Endothelial cell (in vitro differentiated cells): ENCODE data around the gene ZNF570. TPM values are rescaled to one million over a fixed set of nuclear protein-coding genes. Genes with fewer than 3 reads are reported as not detected.
A peak's percentile ranks its signal among the peaks of the same experiment; 100 is the strongest.

Experiments used
- DNase-seq: peaks from one replicate; pipeline ENCODE4 v3.0.0; 2021; ENCODE audit warnings: low spot score
- H3K27ac Mint-ChIP-seq: one replicate; pipeline ENCODE4 v1.8.0; 2021; ENCODE audit warnings: mixed read lengths, inconsistent platforms; ENCODE audit not compliant: unreplicated experiment
- H3K27me3 Mint-ChIP-seq: one replicate; pipeline ENCODE4 v1.8.0; 2021; ENCODE audit warnings: mild to moderate bottlenecking, moderate library complexity, mixed read lengths, inconsistent platforms; ENCODE audit not compliant: unreplicated experiment
- H3K36me3 Mint-ChIP-seq: one replicate; pipeline ENCODE4 v1.8.0; 2021; ENCODE audit warnings: mild to moderate bottlenecking, low read depth, mixed read lengths, inconsistent platforms; ENCODE audit not compliant: unreplicated experiment
- H3K4me1 Mint-ChIP-seq: one replicate; pipeline ENCODE4 v1.8.0; 2021; ENCODE audit warnings: mild to moderate bottlenecking, mixed read lengths, inconsistent platforms; ENCODE audit not compliant: unreplicated experiment
- H3K4me3 Mint-ChIP-seq: one replicate; pipeline ENCODE4 v1.8.0; 2021; ENCODE audit warnings: mild to moderate bottlenecking, mixed read lengths, inconsistent platforms; ENCODE audit not compliant: unreplicated experiment
- H3K9me3 Mint-ChIP-seq: one replicate; pipeline ENCODE4 v1.8.0; 2021; ENCODE audit warnings: mixed read lengths, inconsistent platforms; ENCODE audit not compliant: unreplicated experiment
- total RNA-seq: library from RNA; stranded (reverse); fragmentation: NEBNext Ultra II Directional; extraction: Animal tissue kit (Norgen Biotek cat#: 25700); gene quantifications from one replicate; pipeline ENCODE4 v1.2.1, GENCODE V29; 2021; ENCODE audit not compliant: unreplicated experiment
- TF ChIP-seq, protein P1 (sequence below): fragments of 200-600 bp; sonication (generic); IDR thresholded peaks from one replicate; pipeline ENCODE4 v1.5.0; 2021; ENCODE audit warnings: antibody characterized with exemption; ENCODE audit not compliant: unreplicated experiment

Gene ZNF570
- total RNA-seq, 1 donor from 2014 or later: 9.5 TPM

DNA sequence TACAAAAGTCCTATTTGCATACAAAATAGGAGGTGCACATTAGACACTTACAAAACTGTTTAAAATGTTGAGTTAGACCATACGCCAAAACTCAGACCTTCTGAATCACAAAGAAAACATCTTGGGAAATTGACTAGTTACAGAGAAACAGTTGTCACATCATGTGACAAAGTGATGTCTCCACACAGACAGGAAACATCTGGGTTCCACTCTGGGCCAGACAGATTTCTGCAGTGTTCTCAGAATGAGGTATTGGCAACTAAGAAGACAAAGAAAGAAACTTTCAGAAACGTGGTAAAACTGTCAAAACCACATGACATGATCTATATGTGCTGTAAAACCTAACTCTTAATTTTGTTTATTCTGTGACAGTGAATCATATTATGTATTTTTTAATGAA lies 44.2 kb downstream of the ZNF570 start:
- Mint-ChIP-seq H3K4me1 (no peaks in the 10 kb centered on the region), H3K36me3 (peaks cover 58% of the 10 kb centered on the region), H3K9me3 (no peaks in the 10 kb centered on the region), H3K4me3 (peak overlapping the region; percentile 32), H3K27me3 (no peaks in the 10 kb centered on the region), H3K27ac (peak overlapping the region; percentile 33)
- TF ChIP-seq, protein P1, sequence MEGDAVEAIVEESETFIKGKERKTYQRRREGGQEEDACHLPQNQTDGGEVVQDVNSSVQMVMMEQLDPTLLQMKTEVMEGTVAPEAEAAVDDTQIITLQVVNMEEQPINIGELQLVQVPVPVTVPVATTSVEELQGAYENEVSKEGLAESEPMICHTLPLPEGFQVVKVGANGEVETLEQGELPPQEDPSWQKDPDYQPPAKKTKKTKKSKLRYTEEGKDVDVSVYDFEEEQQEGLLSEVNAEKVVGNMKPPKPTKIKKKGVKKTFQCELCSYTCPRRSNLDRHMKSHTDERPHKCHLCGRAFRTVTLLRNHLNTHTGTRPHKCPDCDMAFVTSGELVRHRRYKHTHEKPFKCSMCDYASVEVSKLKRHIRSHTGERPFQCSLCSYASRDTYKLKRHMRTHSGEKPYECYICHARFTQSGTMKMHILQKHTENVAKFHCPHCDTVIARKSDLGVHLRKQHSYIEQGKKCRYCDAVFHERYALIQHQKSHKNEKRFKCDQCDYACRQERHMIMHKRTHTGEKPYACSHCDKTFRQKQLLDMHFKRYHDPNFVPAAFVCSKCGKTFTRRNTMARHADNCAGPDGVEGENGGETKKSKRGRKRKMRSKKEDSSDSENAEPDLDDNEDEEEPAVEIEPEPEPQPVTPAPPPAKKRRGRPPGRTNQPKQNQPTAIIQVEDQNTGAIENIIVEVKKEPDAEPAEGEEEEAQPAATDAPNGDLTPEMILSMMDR: no peak
- DNase-seq: no peak

DNA sequence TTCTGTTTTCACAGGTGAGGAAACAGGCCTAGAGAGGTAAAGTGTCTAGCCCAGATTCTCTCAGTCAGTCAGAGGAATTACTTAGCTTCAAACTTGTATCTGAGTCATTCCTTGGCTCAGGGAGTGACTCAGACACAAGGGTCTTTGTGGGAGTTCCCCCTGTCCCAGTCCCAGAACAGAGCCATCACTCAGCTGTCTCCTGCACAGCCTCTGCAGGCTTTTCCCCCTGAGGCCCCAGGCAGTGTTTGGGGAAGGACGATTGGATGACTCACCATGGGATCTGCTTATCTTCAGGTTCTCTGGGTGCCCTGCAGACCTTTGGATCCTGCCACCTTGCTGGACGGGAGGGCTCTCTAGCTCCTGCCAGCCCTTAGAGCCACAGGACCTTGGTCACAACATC lies 50.7 kb downstream of the ZNF570 start:
- DNase-seq: no peak
- H3K4me1 Mint-ChIP-seq: no peaks in the 10 kb centered on the region
- peaks cover 69% of the 10 kb centered on the region for H3K36me3 Mint-ChIP-seq
- H3K27ac Mint-ChIP-seq: no peak overlapping the region
- peaks cover 3% of the 10 kb centered on the region for H3K27me3 Mint-ChIP-seq
- TF ChIP-seq, protein P1: no peak
- H3K4me3 Mint-ChIP-seq: peak overlapping the region; percentile 81
- peaks cover 7% of the 10 kb centered on the region for H3K9me3 Mint-ChIP-seq

DNA sequence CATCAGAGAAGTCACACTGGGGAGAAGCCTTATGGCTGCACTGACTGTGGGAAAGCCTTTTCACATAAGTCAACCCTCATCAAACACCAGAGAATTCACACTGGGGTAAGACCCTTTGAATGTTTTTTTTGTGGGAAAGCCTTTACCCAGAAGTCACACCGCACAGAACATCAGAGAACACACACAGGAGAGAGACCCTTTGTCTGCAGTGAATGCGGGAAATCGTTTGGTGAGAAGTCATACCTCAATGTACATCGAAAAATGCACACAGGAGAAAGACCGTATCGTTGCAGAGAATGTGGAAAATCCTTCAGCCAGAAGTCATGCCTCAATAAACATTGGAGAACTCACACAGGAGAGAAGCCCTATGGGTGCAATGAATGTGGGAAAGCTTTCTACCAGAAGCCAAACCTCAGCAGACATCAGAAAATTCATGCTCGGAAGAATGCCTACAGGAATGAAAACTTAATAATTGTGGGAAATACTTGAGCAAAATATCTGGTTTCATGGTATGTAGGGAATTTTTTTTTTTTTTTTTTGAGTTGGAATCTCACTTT lies 68.3 kb downstream of the ZNF570 start:
- TF ChIP-seq, protein P1: no peak
- Mint-ChIP-seq H3K4me3 (peak overlapping the region; percentile 70), H3K27me3 (peaks cover 6% of the 10 kb centered on the region), H3K27ac (no peak overlapping the region), H3K4me1 (no peaks in the 10 kb centered on the region), H3K36me3 (peaks cover 61% of the 10 kb centered on the region), H3K9me3 (peaks cover 44% of the 10 kb centered on the region)
- no peak for DNase-seq

Other genes with a start within 250 kb of the ZNF570 start
- 4.9 TPM for gene ZNF527, start 98.3 kb upstream of the ZNF570 start, total RNA-seq
- gene ZNF569, start 1.9 kb upstream of the ZNF570 start, total RNA-seq: 4.7 TPM
- gene ZNF793, start 37.6 kb downstream of the ZNF570 start, total RNA-seq: 10.9 TPM
- 3.9 TPM for gene ZNF571, start 125.4 kb downstream of the ZNF570 start, total RNA-seq
- 0.69 TPM for gene ZNF540, start 125.5 kb downstream of the ZNF570 start, total RNA-seq
- 20.2 TPM for gene ZFP30, start 186.1 kb downstream of the ZNF570 start, total RNA-seq